ENCODE results near the gene DLG1. TPM values are rescaled to one million over a fixed set of nuclear protein-coding genes. Genes with fewer than 3 reads are reported as not detected.
A peak's percentile ranks its signal among the peaks of the same experiment; 100 is the strongest.

Gene DLG1
- total RNA-seq, 2 donors from 2014 or later, result 70.3 to 70.8 TPM

- Mint-ChIP-seq H3K27ac (no peak overlapping the region), H3K4me1 (ENCODE audit: low read depth) (peaks cover 6% of the 10 kb centered on the region), H3K36me3 (ENCODE audit: insufficient read depth in 2 of 2) (no peaks in the 10 kb centered on the region), H3K27me3 (ENCODE audit: low read depth) (peaks cover 23% of the 10 kb centered on the region), H3K4me3 (no peak overlapping the region), H3K9me3 (no peaks in the 10 kb centered on the region)
- DNase-seq, result no peak
- no peak for ATAC-seq (replicated peaks in 1 of 2)
These were observed 37.2 kb upstream of the DLG1 start for GRCh38 chr3:197335428-197336132.

GRCh38 chr3:197333901-197334639 lies 35.7 kb upstream of the DLG1 start:
- no peak for DNase-seq
- Mint-ChIP-seq H3K4me3 (no peak overlapping the region), H3K4me1 (ENCODE audit: low read depth) (peaks cover 6% of the 10 kb centered on the region), H3K27ac (no peak overlapping the region), H3K27me3 (ENCODE audit: low read depth) (peaks cover 23% of the 10 kb centered on the region), H3K36me3 (ENCODE audit: insufficient read depth in 2 of 2) (no peaks in the 10 kb centered on the region), H3K9me3 (no peaks in the 10 kb centered on the region)
- ATAC-seq (replicated peaks in 1 of 2), result no peak

- Mint-ChIP-seq H3K27ac (no peak overlapping the region), H3K4me1 (ENCODE audit: low read depth) (peaks cover 3% of the 10 kb centered on the region), H3K4me3 (no peak overlapping the region), H3K36me3 (ENCODE audit: insufficient read depth in 2 of 2) (no peaks in the 10 kb centered on the region), H3K9me3 (no peaks in the 10 kb centered on the region), H3K27me3 (ENCODE audit: low read depth) (peaks cover 34% of the 10 kb centered on the region)
- no peak for ATAC-seq (replicated peaks in 1 of 2)
- no peak for DNase-seq
These were observed 32.7 kb upstream of the DLG1 start for GRCh38 chr3:197331131-197331530.

- ATAC-seq (replicated peaks in 1 of 2) (no peak), DNase-seq (no peak)
- Mint-ChIP-seq H3K27ac (no peak overlapping the region), H3K4me1 (ENCODE audit: low read depth) (peaks cover 13% of the 10 kb centered on the region), H3K27me3 (ENCODE audit: low read depth) (peaks cover 34% of the 10 kb centered on the region), H3K36me3 (ENCODE audit: insufficient read depth in 2 of 2) (no peaks in the 10 kb centered on the region), H3K9me3 (no peaks in the 10 kb centered on the region), H3K4me3 (no peak overlapping the region)
These were observed 31.0 kb upstream of the DLG1 start for GRCh38 chr3:197329382-197329781.

- H3K4me3 Mint-ChIP-seq, result no peak overlapping the region
- peaks cover 0 to 2% of the 10 kb centered on the region in 2 donors for H3K36me3 Mint-ChIP-seq (ENCODE audit: insufficient read depth in 2 of 2)
- H3K27me3 Mint-ChIP-seq (ENCODE audit: low read depth), result peaks cover 27% of the 10 kb centered on the region
- peaks cover 13% of the 10 kb centered on the region for H3K4me1 Mint-ChIP-seq (ENCODE audit: low read depth)
- H3K9me3 Mint-ChIP-seq, result no peaks in the 10 kb centered on the region
- ATAC-seq (replicated peaks in 1 of 2) (no peak), DNase-seq (no peak)
- no peak overlapping the region for H3K27ac Mint-ChIP-seq
These were observed 29.8 kb upstream of the DLG1 start for GRCh38 chr3:197328198-197328597.

- Mint-ChIP-seq H3K36me3 (ENCODE audit: insufficient read depth in 2 of 2) (peaks cover 0 to 2% of the 10 kb centered on the region in 2 donors), H3K4me1 (ENCODE audit: low read depth) (peaks cover 13% of the 10 kb centered on the region), H3K27ac (no peak overlapping the region), H3K9me3 (no peaks in the 10 kb centered on the region), H3K27me3 (ENCODE audit: low read depth) (peaks cover 27% of the 10 kb centered on the region), H3K4me3 (no peak overlapping the region)
- ATAC-seq (replicated peaks in 1 of 2), result no peak
- DNase-seq, result no peak
These were observed 29.3 kb upstream of the DLG1 start for GRCh38 chr3:197327701-197328100.

GRCh38 chr3:197325773-197326172 lies 27.4 kb upstream of the DLG1 start:
- Mint-ChIP-seq H3K9me3 (peaks cover 0 to 2% of the 10 kb centered on the region in 2 donors), H3K4me1 (ENCODE audit: low read depth) (peaks cover 13% of the 10 kb centered on the region), H3K27ac (peak overlapping the region; percentile 42), H3K4me3 (peak overlapping the region; percentile 39 to 49), H3K36me3 (ENCODE audit: insufficient read depth in 2 of 2) (peaks cover 0 to 2% of the 10 kb centered on the region in 2 donors), H3K27me3 (ENCODE audit: low read depth) (peaks cover 21% of the 10 kb centered on the region)
- DNase-seq, result no peak
- ATAC-seq (replicated peaks in 1 of 2), result peak; percentile 62 to 90

- peaks cover 43% of the 10 kb centered on the region for H3K27me3 Mint-ChIP-seq (ENCODE audit: low read depth)
- no peak overlapping the region for H3K27ac Mint-ChIP-seq
- DNase-seq (no peak), ATAC-seq (replicated peaks in 1 of 2) (no peak)
- peaks cover 0 to 2% of the 10 kb centered on the region in 2 donors for H3K9me3 Mint-ChIP-seq
- H3K36me3 Mint-ChIP-seq (ENCODE audit: insufficient read depth in 2 of 2), result peaks cover 0 to 2% of the 10 kb centered on the region in 2 donors
- H3K4me1 Mint-ChIP-seq (ENCODE audit: low read depth), result peaks cover 16% of the 10 kb centered on the region
- no peak overlapping the region for H3K4me3 Mint-ChIP-seq
These were observed 23.7 kb upstream of the DLG1 start for GRCh38 chr3:197322149-197322548.

GRCh38 chr3:197320582-197320981 lies 22.2 kb upstream of the DLG1 start:
- Mint-ChIP-seq H3K27me3 (ENCODE audit: low read depth) (peaks cover 49% of the 10 kb centered on the region), H3K27ac (no peak overlapping the region), H3K36me3 (ENCODE audit: insufficient read depth in 2 of 2) (peaks cover 0 to 2% of the 10 kb centered on the region in 2 donors), H3K4me3 (no peak overlapping the region), H3K9me3 (peaks cover 0 to 2% of the 10 kb centered on the region in 2 donors), H3K4me1 (ENCODE audit: low read depth) (peaks cover 14% of the 10 kb centered on the region)
- DNase-seq (no peak), ATAC-seq (replicated peaks in 1 of 2) (no peak)

GRCh38 chr3:197317250-197317963 lies 19.0 kb upstream of the DLG1 start:
- ATAC-seq (replicated peaks in 1 of 2) (no peak), DNase-seq (no peak)
- H3K4me3 Mint-ChIP-seq, result no peak overlapping the region
- H3K36me3 Mint-ChIP-seq (ENCODE audit: insufficient read depth in 2 of 2), result peaks cover 1 to 3% of the 10 kb centered on the region in 2 donors
- peaks cover 8% of the 10 kb centered on the region for H3K4me1 Mint-ChIP-seq (ENCODE audit: low read depth)
- peaks cover 2 to 6% of the 10 kb centered on the region in 2 donors for H3K9me3 Mint-ChIP-seq
- peaks cover 65% of the 10 kb centered on the region for H3K27me3 Mint-ChIP-seq (ENCODE audit: low read depth)
- no peak overlapping the region for H3K27ac Mint-ChIP-seq

- ATAC-seq (replicated peaks in 1 of 2), result no peak
These were observed 14.0 kb upstream of the DLG1 start for GRCh38 chr3:197312431-197312830.

GRCh38 chr3:197311591-197311990 lies 13.2 kb upstream of the DLG1 start:
- Mint-ChIP-seq H3K36me3 (ENCODE audit: insufficient read depth in 2 of 2) (peaks cover 3% of the 10 kb centered on the region in 2 donors), H3K9me3 (peaks cover 3 to 4% of the 10 kb centered on the region in 2 donors), H3K27me3 (ENCODE audit: low read depth) (peaks cover 24% of the 10 kb centered on the region), H3K4me1 (ENCODE audit: low read depth) (peaks cover 27% of the 10 kb centered on the region), H3K4me3 (no peak overlapping the region), H3K27ac (no peak overlapping the region)
- no peak for ATAC-seq (replicated peaks in 1 of 2)
- no peak for DNase-seq

More at GRCh38 chr3:197312431-197312830, 14.0 kb upstream of the DLG1 start:
- H3K36me3 Mint-ChIP-seq (ENCODE audit: insufficient read depth in 2 of 2), result peaks cover 3% of the 10 kb centered on the region in 2 donors
- H3K27ac Mint-ChIP-seq, result no peak overlapping the region
- H3K27me3 Mint-ChIP-seq (ENCODE audit: low read depth), result peaks cover 24% of the 10 kb centered on the region
- no peak for DNase-seq
- H3K4me3 Mint-ChIP-seq, result no peak overlapping the region
- peaks cover 30% of the 10 kb centered on the region for H3K4me1 Mint-ChIP-seq (ENCODE audit: low read depth)
- peaks cover 3 to 4% of the 10 kb centered on the region in 2 donors for H3K9me3 Mint-ChIP-seq

Measured in activated T-cell treated with anti-CD3 and anti-CD28 coated beads, Interleukin-2, amount 50 U/mL, for 72 hours (primary cell).